HG02763 (cell line): ENCODE measurements around the gene PARP16.
"Not testable (repeated sequence)": the region's sequence is repeated elsewhere in the genome, so short reads cannot be mapped to it uniquely, and the experiment has no call there.

Source experiments
- ATAC-seq: cut with Tn5 transposase; IDR thresholded peaks from one replicate; pipeline ENCODE4 v1.9.1; 2021; ENCODE audit warnings: mild to moderate bottlenecking, moderate library complexity; ENCODE audit not compliant: unreplicated experiment

PARP16 gene

DNA sequence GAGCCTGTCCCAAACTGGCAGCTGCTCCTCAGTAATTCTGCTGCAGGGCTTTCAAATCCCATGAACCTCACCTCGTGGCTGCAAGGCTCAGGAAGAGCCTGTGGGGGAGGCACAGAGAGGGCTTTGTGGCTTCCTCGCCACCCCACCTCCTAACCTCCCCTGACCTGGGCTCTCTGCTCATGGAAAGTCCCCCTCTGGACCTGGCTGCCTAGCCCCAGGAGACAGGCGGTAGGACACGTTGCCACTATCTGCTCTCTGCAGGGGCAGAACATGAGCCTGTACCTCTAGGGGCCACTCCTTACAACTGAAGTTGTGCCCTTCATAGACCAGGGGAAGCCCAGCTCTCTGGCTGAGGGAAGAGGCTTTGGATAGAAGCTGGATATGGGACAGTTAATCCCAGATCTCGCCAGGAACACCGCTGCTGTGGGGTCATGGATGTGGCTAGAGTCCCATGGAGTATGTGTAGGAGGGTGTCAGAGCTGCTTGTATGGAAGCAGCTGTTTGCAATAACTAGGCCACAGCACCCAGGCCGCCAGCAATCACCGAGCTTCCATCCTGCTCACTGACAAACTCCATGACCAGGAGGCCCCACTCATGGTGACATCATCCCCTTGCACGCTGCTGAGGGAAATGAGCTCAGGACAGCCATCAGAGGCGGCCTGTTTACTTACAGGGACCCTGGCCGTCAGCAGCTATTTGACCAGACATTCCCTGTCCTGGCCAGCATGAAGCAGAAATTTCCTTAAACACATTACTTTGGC, 41.4 kb downstream of the PARP16 start:
- no peak for ATAC-seq

DNA sequence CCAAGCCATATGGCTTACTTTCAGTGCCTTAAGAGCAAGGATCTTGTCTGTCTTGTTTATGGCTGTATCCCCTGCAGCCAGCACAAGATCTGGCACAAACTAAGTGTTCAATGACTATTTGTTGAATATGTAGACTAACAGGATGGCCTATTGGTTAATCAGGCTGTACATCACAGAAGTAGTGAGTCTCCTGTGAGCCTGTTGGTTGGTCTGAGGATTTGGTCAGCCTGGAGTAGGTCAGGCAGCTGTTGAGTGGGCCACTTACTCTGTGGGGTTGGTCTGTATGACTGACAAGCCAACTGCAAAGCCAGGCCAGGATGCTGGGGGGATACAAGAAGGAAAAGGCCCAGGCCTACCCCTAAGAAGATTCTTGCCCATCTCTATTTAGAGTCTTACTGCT, 42.0 kb downstream of the PARP16 start:
- no peak for ATAC-seq

DNA sequence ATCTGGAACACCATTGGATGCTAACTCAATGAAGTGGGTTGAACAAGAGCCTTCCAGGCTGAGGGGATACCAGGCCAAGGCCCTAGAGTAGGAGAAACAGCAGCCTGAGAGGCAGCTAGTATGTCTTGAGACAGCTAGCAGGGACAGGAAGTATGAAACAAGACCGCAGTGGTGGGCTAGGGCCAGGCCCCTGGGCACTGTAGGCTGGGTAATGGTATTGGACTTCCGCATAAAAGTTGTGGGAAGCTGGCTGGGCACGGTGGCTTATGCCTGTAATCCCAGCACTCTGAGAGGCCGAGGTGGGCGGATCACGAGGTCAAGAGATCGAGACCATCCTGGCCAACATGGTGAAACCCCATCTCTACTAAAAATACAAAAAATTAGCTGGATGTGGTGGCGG, 50.2 kb downstream of the PARP16 start:
- ATAC-seq = not testable (repeated sequence)

GRCh38 chr15:65233696-65234095, 53.0 kb downstream of the PARP16 start:
- ATAC-seq = no peak

GRCh38 chr15:65232520-65232919, 54.2 kb downstream of the PARP16 start:
- no peak for ATAC-seq

- ATAC-seq = no peak
These were observed 55.4 kb downstream of the PARP16 start for GRCh38 chr15:65231306-65231705.

DNA sequence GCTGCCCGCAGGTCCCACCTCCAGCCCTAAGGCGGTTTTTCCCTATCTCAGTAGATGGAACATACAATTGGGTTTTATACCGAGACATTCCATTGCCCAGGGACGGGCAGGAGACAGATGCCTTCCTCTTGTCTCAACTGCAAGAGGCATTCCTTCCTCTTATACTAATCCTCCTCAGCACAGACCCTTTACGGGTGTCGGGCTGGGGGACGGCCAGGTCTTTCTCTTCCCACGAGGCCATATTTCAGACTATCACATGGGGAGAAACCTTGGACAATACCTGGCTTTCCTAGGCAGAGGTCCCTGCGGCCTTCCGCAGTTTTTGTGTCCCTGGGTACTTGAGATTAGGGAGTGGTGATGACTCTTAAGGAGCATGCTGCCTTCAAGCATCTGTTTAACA, 59.8 kb downstream of the PARP16 start:
- not testable (repeated sequence) for ATAC-seq

DNA sequence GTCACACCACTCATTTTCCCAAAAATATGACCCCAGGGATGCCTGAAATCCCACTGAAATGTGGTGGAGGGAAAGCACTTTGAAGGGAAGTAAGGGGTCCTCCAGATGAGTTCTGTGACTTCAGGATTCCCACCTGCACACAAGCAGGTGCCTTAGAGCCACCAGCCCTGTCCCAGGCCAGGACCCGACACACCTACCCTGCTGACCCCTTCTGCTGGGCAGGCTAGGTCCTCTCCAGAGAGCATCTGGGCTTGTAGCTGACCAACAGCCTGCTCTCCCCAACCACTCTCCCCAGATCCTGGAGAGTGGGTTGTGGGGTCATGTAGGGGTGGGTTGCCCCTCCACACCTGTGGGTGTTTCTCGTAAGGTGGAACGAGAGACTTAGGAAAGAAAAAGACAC, 60.5 kb downstream of the PARP16 start:
- no peak for ATAC-seq

- no peak for ATAC-seq
These were observed 62.7 kb downstream of the PARP16 start for GRCh38 chr15:65223996-65224395.

DNA sequence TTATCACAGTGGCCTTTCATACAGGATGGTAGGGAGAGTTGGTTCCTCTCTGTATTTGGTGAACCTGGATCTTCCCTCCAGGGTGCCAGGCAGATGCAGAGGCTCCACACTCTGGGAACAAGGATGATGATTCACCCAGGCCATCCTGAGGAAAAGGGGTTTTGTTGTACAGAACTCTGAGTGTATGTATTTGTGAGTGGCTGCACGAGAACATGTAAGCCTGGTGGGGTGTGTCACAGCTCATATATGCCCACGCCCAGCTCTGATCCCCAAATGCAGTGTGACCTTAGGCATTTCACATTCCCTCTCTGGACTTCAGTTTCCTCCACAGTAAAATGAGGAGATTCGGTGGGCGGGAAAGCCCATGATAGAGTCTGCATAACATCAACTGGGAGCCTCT, 63.8 kb downstream of the PARP16 start:
- no peak for ATAC-seq

GRCh38 chr15:65221697-65222096, 65.0 kb downstream of the PARP16 start:
- no peak for ATAC-seq

DNA sequence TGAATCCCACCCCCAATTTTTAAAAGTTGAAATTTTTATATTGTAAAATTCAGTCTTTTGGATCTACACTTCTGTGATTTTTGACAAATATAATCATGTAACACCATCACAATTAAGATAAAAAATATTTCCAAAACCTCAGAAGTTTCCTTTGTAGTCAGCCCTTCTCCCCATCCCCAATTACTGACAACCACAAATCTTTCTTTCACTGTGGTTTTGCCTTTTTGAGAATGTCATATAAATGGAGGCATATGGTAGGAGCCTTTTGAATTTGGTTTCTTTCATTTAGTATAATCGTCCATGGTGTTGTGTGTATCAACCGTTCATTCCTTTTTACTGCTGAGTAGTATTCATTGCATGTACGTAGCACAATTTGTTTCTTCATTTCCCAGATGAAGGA, 67.5 kb downstream of the PARP16 start:
- ATAC-seq = no peak

DNA sequence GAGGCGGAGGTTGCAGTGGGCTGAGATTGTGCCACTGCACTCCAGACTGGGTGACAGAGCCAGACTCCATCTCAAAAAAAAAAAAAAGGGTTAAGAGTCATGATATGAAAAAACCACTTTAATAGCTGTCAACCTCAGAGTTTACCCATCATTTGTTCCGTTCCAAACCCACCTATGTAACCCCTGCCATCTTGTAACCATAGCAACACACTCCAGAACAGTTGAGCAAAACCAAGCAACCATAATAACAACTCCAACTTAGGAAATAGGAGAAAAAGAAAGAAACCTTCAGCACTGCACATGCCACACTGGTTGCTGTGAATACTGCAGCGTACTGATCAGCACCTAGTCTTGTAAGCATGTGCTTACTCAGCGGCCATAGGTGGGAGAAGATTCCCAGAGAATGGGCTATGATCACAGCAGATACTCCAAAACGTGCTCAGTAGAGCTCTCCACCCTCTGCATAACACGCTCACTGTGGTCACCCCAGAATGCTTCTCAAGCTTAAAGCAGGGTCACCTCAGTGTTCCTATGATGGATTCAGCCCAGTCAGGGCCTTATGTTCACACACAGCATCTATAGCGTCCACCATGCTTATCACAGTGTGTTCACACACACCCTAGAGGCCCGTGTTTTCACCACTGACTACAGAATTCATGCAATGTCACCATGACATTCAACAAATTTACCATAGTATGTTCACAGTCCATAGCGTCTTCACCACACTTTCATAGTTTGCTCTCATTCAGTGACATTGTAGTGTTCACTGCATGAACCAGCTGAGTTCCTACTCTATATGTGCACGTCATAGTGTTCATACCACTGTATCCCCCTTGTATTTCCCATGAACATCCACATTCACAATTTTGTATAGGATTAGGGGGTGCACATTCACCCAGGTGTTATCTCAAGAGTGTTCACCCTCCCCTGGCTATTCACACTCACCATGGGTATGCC, 68.9 kb downstream of the PARP16 start:
- ATAC-seq = no peak

DNA sequence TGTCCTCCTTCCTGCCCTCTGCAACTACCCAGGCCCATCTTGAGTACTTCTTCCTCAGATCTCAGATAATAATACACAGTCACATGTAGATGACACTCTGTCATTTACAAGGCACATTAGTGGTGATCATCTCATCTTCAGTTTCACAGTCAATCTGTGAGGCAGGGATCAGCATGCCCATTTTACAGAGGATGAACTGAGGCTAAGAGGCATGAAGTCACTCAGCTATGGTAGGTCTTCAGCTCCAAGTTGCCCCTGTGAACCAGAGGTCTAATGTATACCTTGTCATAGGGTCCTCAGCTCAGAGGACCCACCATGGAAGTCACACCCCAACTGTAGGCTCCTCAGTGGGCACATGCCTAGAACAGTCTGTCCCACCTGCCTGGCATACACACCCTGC, 71.2 kb downstream of the PARP16 start:
- ATAC-seq = no peak

DNA sequence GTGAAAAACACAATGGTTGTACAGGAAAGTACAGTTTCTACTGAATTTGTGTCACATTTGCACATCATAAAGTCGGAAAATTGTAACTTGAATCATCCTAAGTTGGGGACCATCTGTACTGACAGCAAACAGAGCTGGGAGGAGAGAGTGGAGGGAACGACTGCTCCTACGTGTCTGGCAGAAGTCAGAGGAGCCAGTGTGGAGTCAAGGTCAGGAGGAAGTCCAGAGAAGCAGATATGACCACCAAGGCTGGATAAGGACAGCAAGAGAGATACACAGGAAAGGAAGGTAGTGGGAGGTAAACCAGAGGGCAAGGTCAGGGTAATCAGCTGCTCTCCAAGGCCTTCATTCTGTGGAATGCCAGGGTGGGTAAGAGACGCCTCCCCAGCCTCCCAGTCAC, 72.7 kb downstream of the PARP16 start:
- no peak for ATAC-seq

GRCh38 chr15:65213241-65213640, 73.4 kb downstream of the PARP16 start:
- ATAC-seq = no peak

GRCh38 chr15:65212097-65212496, 74.6 kb downstream of the PARP16 start:
- ATAC-seq = no peak

- ATAC-seq = no peak
These were observed 75.2 kb downstream of the PARP16 start for GRCh38 chr15:65211482-65211982.

DNA sequence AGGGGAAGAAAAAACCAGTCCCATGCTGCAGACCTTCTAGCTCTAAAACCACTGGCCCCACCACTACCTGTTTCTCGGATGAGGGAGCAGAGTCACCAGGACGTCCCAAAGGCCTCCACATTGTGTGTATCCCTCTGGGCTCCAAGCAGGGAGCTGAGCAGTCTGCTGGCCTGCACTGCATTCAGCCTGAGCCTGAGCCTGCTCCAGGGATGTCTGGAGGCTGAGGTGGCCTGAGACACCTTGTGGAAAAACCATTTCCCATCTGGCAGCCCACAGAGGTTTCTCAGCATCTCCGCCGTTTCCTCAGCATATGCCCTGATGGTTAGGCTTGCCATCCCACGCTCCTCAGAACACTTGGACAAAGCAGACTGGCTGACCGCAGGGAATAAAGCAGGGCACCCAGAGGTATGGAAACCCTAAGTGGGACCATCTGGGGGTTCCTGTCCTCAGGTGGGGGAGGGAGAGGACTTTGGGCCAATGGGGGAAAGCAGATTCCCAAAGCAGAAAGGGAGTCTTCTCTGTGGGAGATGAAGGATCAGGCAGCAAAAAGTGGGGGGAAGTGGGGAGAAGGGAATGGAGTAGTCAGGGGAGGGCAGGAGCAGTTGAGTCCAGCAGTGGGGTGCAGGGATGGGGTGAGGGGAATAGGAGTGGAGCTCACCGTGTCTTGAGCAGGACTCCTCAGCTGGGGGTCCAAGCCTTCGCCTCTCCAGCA, 75.8 kb downstream of the PARP16 start, which contains the start of gene CILP:
Gene CILP (minus strand): TSS at position 704 of the 712 bp plus-strand sequence. CDS start 1,718 bp downstream, outside the sequence.
- ATAC-seq = no peak

DNA sequence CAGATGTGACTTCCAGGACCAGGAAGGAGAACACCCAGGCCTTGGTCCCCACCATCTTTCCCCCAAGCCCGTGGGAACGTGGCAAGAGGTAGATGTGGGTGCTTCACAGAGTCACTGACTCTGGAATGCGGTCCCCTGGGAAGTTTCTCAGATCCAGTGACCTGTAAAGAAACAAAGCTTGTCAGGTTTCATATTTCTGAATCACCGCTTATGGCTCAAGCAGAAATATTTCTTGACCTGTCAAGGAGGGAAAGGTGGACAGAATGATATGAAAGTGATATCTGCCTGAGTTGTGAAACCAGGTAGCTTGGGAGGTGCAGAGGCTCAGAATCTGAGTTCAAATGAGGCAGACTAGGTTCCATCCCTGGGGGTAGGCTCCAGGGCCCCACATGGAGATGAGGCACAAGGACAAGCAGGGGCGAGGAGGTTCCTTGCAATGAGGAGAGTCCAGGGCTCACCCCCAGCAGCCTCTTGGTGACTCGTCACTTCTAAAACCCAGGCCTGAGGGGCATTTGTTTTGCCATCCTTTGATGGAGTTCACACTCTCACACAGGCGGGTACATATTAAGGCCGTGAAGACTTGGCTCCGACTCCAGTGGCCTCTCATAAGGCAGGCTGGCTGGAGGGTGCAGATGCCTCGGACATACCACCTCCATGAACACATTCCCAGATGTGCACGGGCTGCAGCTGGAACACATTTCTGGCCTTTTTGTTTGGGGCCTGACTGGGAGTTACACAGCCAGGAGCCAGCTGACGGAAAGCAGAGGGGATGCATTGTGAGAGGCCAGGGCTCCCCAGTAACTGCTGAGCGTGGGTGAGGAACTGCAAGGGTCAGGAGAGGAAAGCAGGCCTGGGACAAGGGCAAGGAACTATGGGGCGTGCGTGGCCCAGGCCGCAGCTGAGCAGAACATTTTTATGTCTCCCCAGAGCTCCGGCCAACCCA, 76.7 kb downstream of the PARP16 start:
- ATAC-seq = no peak
